Hepatocyte (in vitro differentiated cells): ENCODE results near the gene TEAD1. TPM values are rescaled to one million over a fixed set of nuclear protein-coding genes. Genes with fewer than 3 reads are reported as not detected.

Experiments
- DNase-seq: peaks from one replicate; pipeline ENCODE4 v3.0.0-alpha.2; 2016; ENCODE audit warnings: low spot score
- H2AFZ ChIP-seq: fragments of 200-600 bp; sonication (generic); 2 replicates; pipeline ENCODE4 v1.6.0; 2016; ENCODE audit warnings: antibody characterized with exemption, mild to moderate bottlenecking
- H3K27ac ChIP-seq: fragments of 200-600 bp; sonication (generic); 2 replicates; pipeline ENCODE4 v1.5.1; 2016; ENCODE audit warnings: mild to moderate bottlenecking
- H3K27me3 ChIP-seq: fragments of 200-600 bp; sonication (generic); 2 replicates; pipeline ENCODE4 v1.6.1; 2016
- H3K36me3 ChIP-seq: fragments of 200-600 bp; sonication (generic); replicated peaks from 2 replicates; pipeline ENCODE4 v1.5.1; 2016; ENCODE audit warnings: low read depth; ENCODE audit not compliant: insufficient read depth
- H3K4me1 ChIP-seq: fragments of 200-600 bp; sonication (generic); 2 replicates; pipeline ENCODE4 v1.5.1; 2016; ENCODE audit warnings: mild to moderate bottlenecking, moderate library complexity; ENCODE audit not compliant: insufficient read depth
- H3K4me2 ChIP-seq: fragments of 200-600 bp; sonication (generic); 2 replicates; pipeline ENCODE4 v1.6.0; 2016
- H3K4me3 ChIP-seq: fragments of 200-600 bp; sonication (generic); 2 replicates; pipeline ENCODE4 v1.5.1; 2016; ENCODE audit warnings: mild to moderate bottlenecking
- H3K79me2 ChIP-seq: fragments of 200-600 bp; sonication (generic); 2 replicates; pipeline ENCODE4 v1.6.0; 2017; ENCODE audit warnings: mild to moderate bottlenecking
- H3K9me2 ChIP-seq: fragments of 200-600 bp; sonication (generic); replicated peaks from 2 replicates; pipeline ENCODE4 v1.6.0; 2017; ENCODE audit warnings: mild to moderate bottlenecking; ENCODE audit not compliant: insufficient read depth
- H3K9me3 ChIP-seq: fragments of 200-600 bp; sonication (generic); 2 replicates; pipeline ENCODE4 v1.5.1; 2016; ENCODE audit warnings: low read depth, mild to moderate bottlenecking
- H4K20me1 ChIP-seq: fragments of 200-600 bp; sonication (generic); 2 replicates; pipeline ENCODE4 v1.6.0; 2016; ENCODE audit warnings: mild to moderate bottlenecking; ENCODE audit not compliant: insufficient read depth, poor library complexity, severe bottlenecking
- EZH2 ChIP-seq: fragments of 200-600 bp; sonication (generic); IDR thresholded peaks from 2 replicates; pipeline ENCODE4 v1.6.1; 2016; ENCODE audit warnings: antibody characterized with exemption, mild to moderate bottlenecking, borderline replicate concordance
- EZH2phosphoT487 ChIP-seq: fragments of 200-600 bp; sonication (generic); IDR thresholded peaks from one replicate; pipeline ENCODE4 v1.6.1; 2018; ENCODE audit warnings: antibody characterized with exemption, mild to moderate bottlenecking, low read depth, moderate library complexity; ENCODE audit not compliant: unreplicated experiment, severe bottlenecking
- WGBS: methylation state at CpG from one replicate; pipeline ENCODE4 v1.1.6; 2016; ENCODE audit warnings: low lambda C conversion rate; ENCODE audit errors: missing lambda C conversion rate; 5-methylcytosine and 5-hydroxymethylcytosine counted together
- polyA plus RNA-seq: library from polyadenylated mRNA; unstranded; fragments of >200 nt; fragmentation: Nextera tagmentation; extraction: Ambion mirVana; gene quantifications from 2 replicates; pipeline ENCODE4 v1.2.1, GENCODE V29; 2016
- total RNA-seq: library from RNA; depleted of rRNA; stranded (reverse); fragments of >200 nt; gene quantifications from 2 replicates; pipeline ENCODE4 v1.2.3, GENCODE V29; 2014
- TF ChIP-seq, protein P1 (sequence below): fragments of 200-600 bp; sonication (generic); IDR thresholded peaks from 2 replicates; pipeline ENCODE4 v1.5.1; 2016; ENCODE audit warnings: antibody characterized with exemption, mild to moderate bottlenecking; ENCODE audit not compliant: poor library complexity

TEAD1 gene
- total and polyA plus RNA-seq, 2 experiments from 2014 or later = 37.2 to 82.2 TPM

DNA sequence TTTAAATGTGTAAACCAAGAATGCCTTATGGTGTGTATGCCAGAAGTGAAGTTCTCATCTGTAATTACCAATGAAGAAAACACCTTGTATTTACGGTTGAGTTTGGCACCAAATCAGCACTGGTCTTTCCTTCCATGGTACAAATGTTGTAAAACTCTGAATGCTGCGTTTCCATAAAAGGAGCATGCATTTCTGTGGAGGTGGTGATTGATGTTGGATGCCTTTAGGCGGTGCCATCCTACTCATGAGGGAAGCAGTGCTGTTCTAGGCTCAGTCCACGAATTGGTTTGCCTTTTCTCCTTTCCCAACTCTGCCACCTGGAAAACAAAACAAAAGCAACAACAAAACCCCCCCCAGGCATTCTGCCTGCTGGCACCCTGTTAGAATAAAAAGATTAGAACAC, 124.4 kb downstream of the TEAD1 start:
- H3K27ac ChIP-seq = peak overlapping the region; percentile 97
- H3K4me1 ChIP-seq = peaks cover 51% of the 10 kb centered on the region
- no peaks in the 10 kb centered on the region for H3K9me2 ChIP-seq
- H3K9me3 ChIP-seq = no peaks in the 10 kb centered on the region
- H3K4me3 ChIP-seq = no peak overlapping the region
- peak overlapping the region; percentile 64 for H3K4me2 ChIP-seq
- TF ChIP-seq EZH2phosphoT487 = no peak
- TF ChIP-seq, protein P1, sequence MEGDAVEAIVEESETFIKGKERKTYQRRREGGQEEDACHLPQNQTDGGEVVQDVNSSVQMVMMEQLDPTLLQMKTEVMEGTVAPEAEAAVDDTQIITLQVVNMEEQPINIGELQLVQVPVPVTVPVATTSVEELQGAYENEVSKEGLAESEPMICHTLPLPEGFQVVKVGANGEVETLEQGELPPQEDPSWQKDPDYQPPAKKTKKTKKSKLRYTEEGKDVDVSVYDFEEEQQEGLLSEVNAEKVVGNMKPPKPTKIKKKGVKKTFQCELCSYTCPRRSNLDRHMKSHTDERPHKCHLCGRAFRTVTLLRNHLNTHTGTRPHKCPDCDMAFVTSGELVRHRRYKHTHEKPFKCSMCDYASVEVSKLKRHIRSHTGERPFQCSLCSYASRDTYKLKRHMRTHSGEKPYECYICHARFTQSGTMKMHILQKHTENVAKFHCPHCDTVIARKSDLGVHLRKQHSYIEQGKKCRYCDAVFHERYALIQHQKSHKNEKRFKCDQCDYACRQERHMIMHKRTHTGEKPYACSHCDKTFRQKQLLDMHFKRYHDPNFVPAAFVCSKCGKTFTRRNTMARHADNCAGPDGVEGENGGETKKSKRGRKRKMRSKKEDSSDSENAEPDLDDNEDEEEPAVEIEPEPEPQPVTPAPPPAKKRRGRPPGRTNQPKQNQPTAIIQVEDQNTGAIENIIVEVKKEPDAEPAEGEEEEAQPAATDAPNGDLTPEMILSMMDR = no peak
- TF ChIP-seq EZH2 = no peak
- H2AFZ ChIP-seq = no peak overlapping the region
- peaks cover 69% of the 10 kb centered on the region for H3K79me2 ChIP-seq
- DNase-seq = no peak
- no peaks in the 10 kb centered on the region for H3K27me3 ChIP-seq
- no peaks in the 10 kb centered on the region for H4K20me1 ChIP-seq
- no peaks in the 10 kb centered on the region for H3K36me3 ChIP-seq
- WGBS = 58% methylated on average over 4 of the region's 4 CpGs

DNA sequence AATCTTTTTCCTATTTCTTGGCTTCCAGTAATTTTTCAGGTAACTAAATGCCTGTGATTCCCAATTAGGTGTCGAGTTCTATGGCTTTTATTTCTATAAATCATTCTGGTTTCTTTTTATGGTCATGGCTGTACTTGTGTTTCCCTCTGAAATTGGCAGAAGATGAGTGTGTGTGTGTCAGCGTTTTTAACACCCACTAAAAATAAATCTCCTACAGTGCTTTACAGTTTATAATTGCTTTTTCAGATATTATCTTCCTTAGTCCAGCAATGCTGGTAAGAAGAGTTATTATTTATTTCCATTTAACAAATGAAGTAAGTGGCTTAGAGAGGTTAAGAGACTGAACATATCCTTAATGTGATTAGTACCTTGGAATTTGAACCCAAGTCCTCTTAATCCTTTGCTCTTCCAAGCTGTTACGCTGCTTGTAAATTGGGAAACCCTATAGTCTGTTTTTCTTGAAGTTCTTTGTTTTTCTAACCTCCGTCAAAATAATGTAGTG, 125.2 kb downstream of the TEAD1 start:
- peak overlapping the region; percentile 64 for H3K4me2 ChIP-seq
- H4K20me1 ChIP-seq = no peaks in the 10 kb centered on the region
- H3K4me1 ChIP-seq = peaks cover 58% of the 10 kb centered on the region
- DNase-seq = no peak
- no peaks in the 10 kb centered on the region for H3K9me2 ChIP-seq
- no peaks in the 10 kb centered on the region for H3K9me3 ChIP-seq
- 41% methylated on average over 4 of the region's 4 CpGs for WGBS
- no peak overlapping the region for H2AFZ ChIP-seq
- H3K36me3 ChIP-seq = no peaks in the 10 kb centered on the region
- peak overlapping the region; percentile 97 for H3K27ac ChIP-seq
- no peaks in the 10 kb centered on the region for H3K27me3 ChIP-seq
- no peak overlapping the region for H3K4me3 ChIP-seq
- H3K79me2 ChIP-seq = peaks cover 70% of the 10 kb centered on the region
- TF ChIP-seq, protein P1 = no peak
- TF ChIP-seq EZH2 (no peak), EZH2phosphoT487 (no peak)

DNA sequence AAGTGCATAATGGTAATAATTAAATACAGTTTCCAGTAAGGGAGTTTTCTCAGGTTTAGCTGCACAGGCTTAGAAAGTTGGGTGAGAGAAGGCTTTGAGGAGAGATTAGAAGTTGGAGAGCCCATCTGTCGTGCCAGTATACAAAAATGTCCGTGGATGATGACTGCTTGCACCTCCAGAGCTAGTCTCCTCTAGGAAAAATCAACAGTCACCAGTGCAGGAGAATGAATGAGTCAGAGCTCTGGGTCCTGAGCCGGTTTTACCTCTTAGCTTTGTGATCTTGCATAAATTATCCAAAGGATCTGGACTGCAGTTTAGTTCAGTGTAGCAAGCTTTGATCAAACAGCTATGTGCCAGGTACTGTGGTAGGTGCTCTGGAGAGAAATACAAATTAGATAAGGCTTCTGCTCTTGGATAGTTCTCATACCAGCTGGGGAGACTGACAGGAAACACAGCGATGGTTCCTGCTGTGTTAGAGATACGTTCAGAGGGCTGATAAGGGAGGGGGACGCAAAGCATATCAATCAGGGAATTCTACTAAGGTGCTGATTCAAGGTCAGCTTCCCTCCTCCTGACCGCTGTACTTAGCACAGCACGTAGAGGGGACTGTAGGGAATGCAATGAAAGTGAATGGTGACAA, 125.9 kb downstream of the TEAD1 start:
- peaks cover 66% of the 10 kb centered on the region for H3K4me1 ChIP-seq
- peak; percentile 82 for DNase-seq
- peak overlapping the region; percentile 64 for H3K4me2 ChIP-seq

DNA sequence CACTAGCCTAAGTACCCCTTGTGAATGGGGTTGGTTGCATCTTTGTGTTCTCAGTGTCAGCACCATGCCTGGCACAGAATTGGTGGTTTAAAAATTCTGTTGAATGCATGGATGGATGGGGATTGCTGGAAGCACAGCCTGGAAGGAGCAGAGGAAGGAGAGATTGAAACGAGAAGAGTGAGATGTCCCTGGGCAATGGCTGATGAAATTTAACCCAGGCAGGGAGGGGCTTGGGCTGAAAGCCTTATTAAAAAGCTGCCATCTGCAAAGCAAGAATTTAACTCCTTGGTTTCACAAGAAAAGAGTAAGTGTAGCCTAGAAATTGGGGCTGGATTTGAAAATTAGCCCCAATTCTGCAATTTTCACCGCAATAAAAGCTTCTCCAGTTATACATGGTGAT, 126.7 kb downstream of the TEAD1 start:
- H3K9me2 ChIP-seq = no peaks in the 10 kb centered on the region
- H3K79me2 ChIP-seq = peaks cover 70% of the 10 kb centered on the region
- H3K4me2 ChIP-seq = peak overlapping the region; percentile 64
- H3K27ac ChIP-seq = peak overlapping the region; percentile 97
- DNase-seq = no peak
- TF ChIP-seq, protein P1 = no peak
- no peak for TF ChIP-seq EZH2phosphoT487
- TF ChIP-seq EZH2 = no peak
- no peaks in the 10 kb centered on the region for H3K27me3 ChIP-seq
- no peak overlapping the region for H2AFZ ChIP-seq
- H3K4me3 ChIP-seq = no peak overlapping the region
- H4K20me1 ChIP-seq = no peaks in the 10 kb centered on the region
- WGBS = 50% methylated on average over 2 of the region's 2 CpGs
- H3K4me1 ChIP-seq = peaks cover 71% of the 10 kb centered on the region
- no peaks in the 10 kb centered on the region for H3K36me3 ChIP-seq
- no peaks in the 10 kb centered on the region for H3K9me3 ChIP-seq

More for the DNA sequence above, 125.9 kb downstream of the TEAD1 start:
- H3K4me3 ChIP-seq = no peak overlapping the region
- peaks cover 70% of the 10 kb centered on the region for H3K79me2 ChIP-seq
- no peak overlapping the region for H2AFZ ChIP-seq
- H3K9me2 ChIP-seq = no peaks in the 10 kb centered on the region
- H3K9me3 ChIP-seq = no peaks in the 10 kb centered on the region
- no peaks in the 10 kb centered on the region for H3K36me3 ChIP-seq
- no peak for TF ChIP-seq EZH2phosphoT487
- 11% methylated on average over 8 of the region's 8 CpGs for WGBS
- no peaks in the 10 kb centered on the region for H3K27me3 ChIP-seq
- H3K27ac ChIP-seq = peak overlapping the region; percentile 97
- H4K20me1 ChIP-seq = no peaks in the 10 kb centered on the region
